GM12878 (cell line): ENCODE data around the gene INHA.
A peak's percentile ranks its signal among the peaks of the same experiment; 100 is the strongest.

Experiments
- CTCF ChIP-seq, 3 experiments: IDR thresholded peaks in 2 of 3; conservative IDR thresholded peaks in 1 of 3; 2 replicates each; pipeline ENCODE4 v1.5.1; 2011; ENCODE audit warnings: low read depth in 3 of 3, low read length in 3 of 3, mild to moderate bottlenecking in 3 of 3, control low read depth in 2 of 3, moderate library complexity in 2 of 3, inconsistent platforms in 1 of 3, mixed read lengths in 1 of 3; ENCODE audit not compliant: control insufficient read depth in 2 of 3, insufficient read depth in 1 of 3; ENCODE audit errors: extremely low read depth in 1 of 3
- POLR2AphosphoS5 ChIP-seq: IDR thresholded peaks from 2 replicates; pipeline ENCODE4 v1.6.1; 2011; ENCODE audit warnings: mild to moderate bottlenecking, low read length, inconsistent platforms
- RAD21 ChIP-seq: IDR thresholded peaks from 2 replicates; pipeline ENCODE4 v1.6.1; 2011; ENCODE audit warnings: mild to moderate bottlenecking, low read depth, low read length, moderate library complexity; ENCODE audit not compliant: insufficient read depth
- RUNX3 ChIP-seq: IDR thresholded peaks from 2 replicates; pipeline ENCODE4 v1.6.1; 2012; ENCODE audit warnings: low read length, inconsistent platforms
- TAF1 ChIP-seq: IDR thresholded peaks from 2 replicates; pipeline ENCODE4 v1.6.1; 2011; ENCODE audit warnings: mild to moderate bottlenecking, low read depth, low read length, borderline replicate concordance

- peak; percentile 93 to 99 (median 94); a peak in 5 of 6 replicates for TF ChIP-seq CTCF (IDR thresholded peaks at IDR 0.05 in 2 of 3, conservative IDR thresholded peaks at IDR 0.05 in 1 of 3; ENCODE audit: control insufficient read depth in 2 of 3, extremely low read depth in 1 of 3, insufficient read depth in 1 of 3, low read depth in 3 of 3, low read length in 3 of 3)
- no peak for TF ChIP-seq POLR2AphosphoS5
- no peak for TF ChIP-seq RUNX3
- TF ChIP-seq TAF1 = no peak
- peak; percentile 99 for TF ChIP-seq RAD21
These were observed 41.8 kb upstream of the INHA start for GRCh38 chr2:219530048-219530963.
